ENCODE data around the gene FAM20C.

DNA sequence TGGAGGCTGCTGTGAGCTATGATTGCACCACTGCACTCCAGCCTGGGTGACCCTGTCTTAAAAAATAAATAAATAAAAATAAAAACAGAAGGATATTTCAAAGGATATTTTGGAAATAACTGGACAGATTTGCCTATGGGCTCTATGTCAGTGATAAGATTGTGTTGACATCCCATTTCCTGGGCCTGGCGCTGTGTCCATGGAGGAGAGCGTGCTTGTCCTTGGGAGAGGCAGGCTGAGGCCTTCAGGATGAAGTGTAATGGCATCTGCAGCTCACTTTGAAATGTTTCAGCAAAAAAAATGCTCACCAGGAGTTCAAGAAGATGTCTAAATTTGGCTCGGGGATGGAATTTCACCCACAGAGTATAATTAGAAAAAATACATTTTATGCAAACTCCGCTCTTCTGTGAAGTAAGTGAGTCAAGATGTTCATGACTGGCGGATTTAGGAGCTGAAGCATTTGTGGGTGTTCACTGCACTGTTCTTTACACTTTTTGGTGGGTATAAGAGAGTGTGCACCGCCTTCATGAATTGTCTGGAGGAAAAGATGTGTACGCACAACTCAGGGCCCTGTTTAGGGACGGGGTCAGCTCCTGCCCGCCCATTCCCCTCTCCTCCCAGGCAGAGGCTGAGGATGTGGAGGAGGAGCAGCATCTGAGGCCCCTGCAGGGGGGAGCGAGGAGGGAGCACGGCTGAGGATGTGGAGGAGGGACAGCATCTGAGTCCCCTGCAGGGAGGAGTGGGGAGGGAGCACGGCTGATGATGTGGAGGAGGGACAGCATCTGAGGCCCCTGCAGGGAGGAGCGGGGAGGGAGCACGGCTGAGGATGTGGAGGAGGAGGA, 79.1 kb downstream of the FAM20C start:
- TF ChIP-seq, protein P1, sequence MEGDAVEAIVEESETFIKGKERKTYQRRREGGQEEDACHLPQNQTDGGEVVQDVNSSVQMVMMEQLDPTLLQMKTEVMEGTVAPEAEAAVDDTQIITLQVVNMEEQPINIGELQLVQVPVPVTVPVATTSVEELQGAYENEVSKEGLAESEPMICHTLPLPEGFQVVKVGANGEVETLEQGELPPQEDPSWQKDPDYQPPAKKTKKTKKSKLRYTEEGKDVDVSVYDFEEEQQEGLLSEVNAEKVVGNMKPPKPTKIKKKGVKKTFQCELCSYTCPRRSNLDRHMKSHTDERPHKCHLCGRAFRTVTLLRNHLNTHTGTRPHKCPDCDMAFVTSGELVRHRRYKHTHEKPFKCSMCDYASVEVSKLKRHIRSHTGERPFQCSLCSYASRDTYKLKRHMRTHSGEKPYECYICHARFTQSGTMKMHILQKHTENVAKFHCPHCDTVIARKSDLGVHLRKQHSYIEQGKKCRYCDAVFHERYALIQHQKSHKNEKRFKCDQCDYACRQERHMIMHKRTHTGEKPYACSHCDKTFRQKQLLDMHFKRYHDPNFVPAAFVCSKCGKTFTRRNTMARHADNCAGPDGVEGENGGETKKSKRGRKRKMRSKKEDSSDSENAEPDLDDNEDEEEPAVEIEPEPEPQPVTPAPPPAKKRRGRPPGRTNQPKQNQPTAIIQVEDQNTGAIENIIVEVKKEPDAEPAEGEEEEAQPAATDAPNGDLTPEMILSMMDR (IDR thresholded peaks at IDR 0.05) = no peak
- no peak for TF ChIP-seq POLR2A (IDR thresholded peaks at IDR 0.05)
